Measurements from ENCODE around the gene CCNE1.
"Not testable (repeated sequence)": the region's sequence is repeated elsewhere in the genome, so short reads cannot be mapped to it uniquely, and the experiment has no call there.

Gene CCNE1

DNA sequence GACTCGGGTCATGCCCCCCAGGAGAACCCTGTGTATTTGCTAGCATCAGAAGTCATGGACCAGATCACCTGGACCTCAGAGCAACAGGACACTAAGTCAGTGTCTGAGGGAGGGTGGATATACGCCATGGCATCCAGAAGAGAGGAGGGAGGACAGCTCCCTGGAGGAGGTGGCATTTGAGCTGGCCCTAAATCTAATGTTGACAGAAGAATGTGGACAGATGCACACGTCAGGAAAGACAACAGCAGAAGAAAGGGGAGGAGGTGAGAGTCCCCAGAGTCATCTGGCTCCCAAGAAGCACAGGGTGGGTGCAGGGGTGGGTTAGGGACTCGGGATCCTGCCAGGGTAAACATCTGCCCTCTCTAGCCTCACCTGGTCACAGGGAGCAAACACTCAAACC lies 24.5 kb upstream of the CCNE1 start:
- Histone ChIP-seq H2BK15ac (ENCODE audit: low read length) (no peak overlapping the region), H3K9me3 (replicated peaks in 1 of 2; ENCODE audit: control insufficient read depth in 2 of 2, insufficient read depth in 1 of 2, low read depth in 1 of 2, low read length in 2 of 2) (no peaks in the 10 kb centered on the region), H2AK5ac (ENCODE audit: low read depth, low read length) (peak overlapping the region; percentile 81), H2BK5ac (ENCODE audit: low read length) (no peak overlapping the region), H2AFZ (ENCODE audit: low read length) (no peak overlapping the region), H3K36me3 (replicated peaks in 1 of 2; ENCODE audit: control insufficient read depth in 2 of 2, insufficient read depth in 2 of 2, low read length in 2 of 2) (no peaks in the 10 kb centered on the region), H3K14ac (ENCODE audit: low read length) (no peak overlapping the region), H3K4me1 (ENCODE audit: control insufficient read depth in 2 of 2, insufficient read depth in 1 of 2, low read depth in 1 of 2, low read length in 2 of 2) (peaks cover 0 to 2% of the 10 kb centered on the region in 2 donors), H4K8ac (ENCODE audit: low read depth, low read length) (no peak overlapping the region), H2BK120ac (ENCODE audit: low read depth, low read length) (no peak overlapping the region), H3K4ac (ENCODE audit: low read length) (no peak overlapping the region), H3K79me1 (ENCODE audit: low read depth, low read length) (no peaks in the 10 kb centered on the region), H3K9ac (ENCODE audit: low read depth, low read length, poor library complexity) (no peak overlapping the region), H2BK12ac (ENCODE audit: low read length) (no peak overlapping the region), H3K18ac (ENCODE audit: low read length) (peak overlapping the region; percentile 68), H3K4me3 (ENCODE audit: low read length in 2 of 2) (no peak overlapping the region), H3K23ac (ENCODE audit: low read depth, low read length, poor library complexity) (no peak overlapping the region), H3K4me2 (ENCODE audit: insufficient read depth, low read length, poor library complexity, severe bottlenecking) (no peak overlapping the region), H3K27ac (replicated peaks; ENCODE audit: low read length) (no peak overlapping the region), H3K27me3 (ENCODE audit: control insufficient read depth in 3 of 3, insufficient read depth in 3 of 3, low read depth in 1 of 3, low read length in 3 of 3) (no peaks in the 10 kb centered on the region), H4K91ac (ENCODE audit: low read depth, low read length, poor library complexity) (no peak overlapping the region)
- no CpG with 5 or more reads among the region's 4 CpGs for WGBS, 2 donors (ENCODE audit: extremely low coverage in 2 of 2, insufficient read length in 2 of 2, insufficient replicate concordance in 1 of 2)
- no peak for DNase-seq (ENCODE audit: low spot score)

DNA sequence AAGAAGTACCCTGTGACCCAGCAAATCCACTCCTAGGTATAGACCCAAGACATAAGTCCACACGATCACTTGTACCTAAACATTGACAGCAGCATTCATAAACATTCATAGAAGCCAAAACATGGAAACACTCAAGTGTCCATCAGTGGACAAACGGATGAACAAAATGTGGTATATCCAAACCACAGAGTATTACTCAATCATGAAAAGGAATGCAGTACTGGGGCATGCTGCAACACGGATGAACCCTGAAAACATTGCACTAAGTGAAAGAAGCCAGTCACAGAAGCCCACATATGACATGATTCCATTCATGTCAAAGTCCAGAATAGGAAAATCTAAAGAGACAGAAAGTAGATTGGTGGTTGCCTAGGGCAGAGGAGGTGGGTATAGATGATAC lies 22.8 kb upstream of the CCNE1 start:
- Histone ChIP-seq H4K8ac (ENCODE audit: low read depth, low read length) (no peak overlapping the region), H2AK5ac (ENCODE audit: low read depth, low read length) (no peak overlapping the region), H3K4me1 (ENCODE audit: control insufficient read depth in 2 of 2, insufficient read depth in 1 of 2, low read depth in 1 of 2, low read length in 2 of 2) (peaks cover 0 to 3% of the 10 kb centered on the region in 2 donors), H2BK15ac (ENCODE audit: low read length) (no peak overlapping the region), H3K27me3 (ENCODE audit: control insufficient read depth in 3 of 3, insufficient read depth in 3 of 3, low read depth in 1 of 3, low read length in 3 of 3) (no peaks in the 10 kb centered on the region), H3K27ac (replicated peaks; ENCODE audit: low read length) (no peak overlapping the region), H2BK5ac (ENCODE audit: low read length) (no peak overlapping the region), H4K91ac (ENCODE audit: low read depth, low read length, poor library complexity) (no peak overlapping the region), H3K14ac (ENCODE audit: low read length) (no peak overlapping the region), H2BK120ac (ENCODE audit: low read depth, low read length) (no peak overlapping the region), H3K9ac (ENCODE audit: low read depth, low read length, poor library complexity) (no peak overlapping the region), H3K4me3 (ENCODE audit: low read length in 2 of 2) (no peak overlapping the region), H2AFZ (ENCODE audit: low read length) (no peak overlapping the region), H3K4ac (ENCODE audit: low read length) (no peak overlapping the region), H3K23ac (ENCODE audit: low read depth, low read length, poor library complexity) (no peak overlapping the region), H3K79me1 (ENCODE audit: low read depth, low read length) (no peaks in the 10 kb centered on the region), H3K36me3 (replicated peaks in 1 of 2; ENCODE audit: control insufficient read depth in 2 of 2, insufficient read depth in 2 of 2, low read length in 2 of 2) (no peaks in the 10 kb centered on the region), H3K18ac (ENCODE audit: low read length) (no peak overlapping the region), H2BK12ac (ENCODE audit: low read length) (no peak overlapping the region), H3K4me2 (ENCODE audit: insufficient read depth, low read length, poor library complexity, severe bottlenecking) (no peak overlapping the region), H3K9me3 (replicated peaks in 1 of 2; ENCODE audit: control insufficient read depth in 2 of 2, insufficient read depth in 1 of 2, low read depth in 1 of 2, low read length in 2 of 2) (no peaks in the 10 kb centered on the region)
- no CpG with 5 or more reads among the region's 3 CpGs for WGBS, 2 donors (ENCODE audit: extremely low coverage in 2 of 2, insufficient read length in 2 of 2, insufficient replicate concordance in 1 of 2)
- no peak for DNase-seq (ENCODE audit: low spot score)

DNA sequence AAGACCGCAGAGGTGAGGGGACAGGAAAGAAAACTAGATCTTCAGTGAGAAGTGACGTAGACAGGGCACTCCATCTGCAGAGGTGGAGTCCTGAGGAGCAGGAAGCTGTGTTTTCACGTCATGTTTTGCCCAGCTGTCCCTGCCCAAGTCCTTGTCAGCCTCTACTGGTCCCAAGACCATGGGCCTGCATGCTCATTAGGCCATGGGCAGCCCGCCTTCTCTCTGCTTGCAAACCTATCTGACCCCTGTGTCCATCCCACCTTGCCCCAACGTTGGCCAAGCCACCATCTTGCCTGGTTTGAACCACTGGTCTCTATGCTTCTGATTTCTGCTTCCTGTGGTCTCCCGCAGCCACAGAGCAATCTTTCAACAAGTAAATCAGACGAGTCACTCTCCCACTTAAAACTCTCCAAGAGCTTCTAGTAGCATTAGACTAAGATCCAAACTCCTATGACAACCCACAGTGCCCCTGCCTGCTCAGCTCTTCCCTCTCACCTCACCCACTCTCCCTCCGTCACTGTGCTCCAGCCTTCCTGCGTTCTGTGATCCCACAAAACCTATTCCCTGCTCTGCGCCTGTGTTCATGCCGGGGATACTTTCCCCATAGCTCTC lies 18.6 kb upstream of the CCNE1 start:
- DNase-seq (ENCODE audit: low spot score): no peak
- no peak overlapping the region for H2BK15ac ChIP-seq (ENCODE audit: low read length)
- H2AFZ ChIP-seq (ENCODE audit: low read length): no peak overlapping the region
- H2BK12ac ChIP-seq (ENCODE audit: low read length): no peak overlapping the region
- no peak overlapping the region for H3K27ac ChIP-seq (replicated peaks; ENCODE audit: low read length)
- no peak overlapping the region for H2BK5ac ChIP-seq (ENCODE audit: low read length)
- H3K9me3 ChIP-seq (replicated peaks in 1 of 2; ENCODE audit: control insufficient read depth in 2 of 2, insufficient read depth in 1 of 2, low read depth in 1 of 2, low read length in 2 of 2): no peaks in the 10 kb centered on the region
- no peak overlapping the region for H3K4me3 ChIP-seq (ENCODE audit: low read length in 2 of 2)
- H3K23ac ChIP-seq (ENCODE audit: low read depth, low read length, poor library complexity): no peak overlapping the region
- H3K9ac ChIP-seq (ENCODE audit: low read depth, low read length, poor library complexity): no peak overlapping the region
- WGBS, 2 donors (ENCODE audit: extremely low coverage in 2 of 2, insufficient read length in 2 of 2, insufficient replicate concordance in 1 of 2): no CpG with 5 or more reads among the region's 11 CpGs
- no peak overlapping the region for H3K18ac ChIP-seq (ENCODE audit: low read length)
- H2AK5ac ChIP-seq (ENCODE audit: low read depth, low read length): no peak overlapping the region
- H3K4me2 ChIP-seq (ENCODE audit: insufficient read depth, low read length, poor library complexity, severe bottlenecking): no peak overlapping the region
- H3K4me1 ChIP-seq (ENCODE audit: control insufficient read depth in 2 of 2, insufficient read depth in 1 of 2, low read depth in 1 of 2, low read length in 2 of 2): peaks cover 0 to 3% of the 10 kb centered on the region in 2 donors
- H3K14ac ChIP-seq (ENCODE audit: low read length): no peak overlapping the region
- H3K4ac ChIP-seq (ENCODE audit: low read length): no peak overlapping the region
- no peak overlapping the region for H4K91ac ChIP-seq (ENCODE audit: low read depth, low read length, poor library complexity)
- H2BK120ac ChIP-seq (ENCODE audit: low read depth, low read length): no peak overlapping the region
- H3K79me1 ChIP-seq (ENCODE audit: low read depth, low read length): no peaks in the 10 kb centered on the region
- H3K27me3 ChIP-seq (ENCODE audit: control insufficient read depth in 3 of 3, insufficient read depth in 3 of 3, low read depth in 1 of 3, low read length in 3 of 3): no peaks in the 10 kb centered on the region
- no peak overlapping the region for H4K8ac ChIP-seq (ENCODE audit: low read depth, low read length)
- H3K36me3 ChIP-seq (replicated peaks in 1 of 2; ENCODE audit: control insufficient read depth in 2 of 2, insufficient read depth in 2 of 2, low read length in 2 of 2): no peaks in the 10 kb centered on the region

DNA sequence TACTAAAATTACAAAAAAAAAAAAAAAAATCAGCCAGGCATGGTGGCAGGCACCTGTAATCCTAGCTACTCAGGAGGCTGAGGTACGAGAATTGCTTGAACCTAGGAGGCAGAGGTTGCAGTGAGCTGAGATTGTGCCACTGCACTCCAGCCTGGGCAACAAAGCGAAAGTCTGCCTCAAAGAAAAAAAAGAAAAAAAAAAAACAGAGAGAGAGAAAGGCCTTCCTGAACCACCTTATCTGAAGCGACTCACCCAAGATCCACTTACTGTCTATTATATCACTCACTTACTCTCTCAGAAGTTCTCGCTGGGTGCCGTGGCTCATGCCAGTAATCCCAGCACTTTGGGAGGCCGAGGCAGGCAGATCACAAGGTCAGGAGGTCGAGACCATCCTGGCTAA lies 17.3 kb upstream of the CCNE1 start:
- not testable (repeated sequence) for H2BK5ac ChIP-seq (ENCODE audit: low read length); H3K27me3 ChIP-seq (ENCODE audit: control insufficient read depth in 3 of 3, insufficient read depth in 3 of 3, low read depth in 1 of 3, low read length in 3 of 3); H2BK15ac ChIP-seq (ENCODE audit: low read length); H2BK120ac ChIP-seq (ENCODE audit: low read depth, low read length); H3K79me1 ChIP-seq (ENCODE audit: low read depth, low read length); H2AK5ac ChIP-seq (ENCODE audit: low read depth, low read length); H2AFZ ChIP-seq (ENCODE audit: low read length); H3K4me3 ChIP-seq (ENCODE audit: low read length in 2 of 2); H3K4me2 ChIP-seq (ENCODE audit: insufficient read depth, low read length, poor library complexity, severe bottlenecking); H3K4ac ChIP-seq (ENCODE audit: low read length); H3K18ac ChIP-seq (ENCODE audit: low read length); DNase-seq (ENCODE audit: low spot score); H3K23ac ChIP-seq (ENCODE audit: low read depth, low read length, poor library complexity); H3K36me3 ChIP-seq (replicated peaks in 1 of 2; ENCODE audit: control insufficient read depth in 2 of 2, insufficient read depth in 2 of 2, low read length in 2 of 2); H3K27ac ChIP-seq (replicated peaks; ENCODE audit: low read length); H2BK12ac ChIP-seq (ENCODE audit: low read length); H3K4me1 ChIP-seq (ENCODE audit: control insufficient read depth in 2 of 2, insufficient read depth in 1 of 2, low read depth in 1 of 2, low read length in 2 of 2); H3K9ac ChIP-seq (ENCODE audit: low read depth, low read length, poor library complexity); H3K9me3 ChIP-seq (replicated peaks in 1 of 2; ENCODE audit: control insufficient read depth in 2 of 2, insufficient read depth in 1 of 2, low read depth in 1 of 2, low read length in 2 of 2); H4K8ac ChIP-seq (ENCODE audit: low read depth, low read length); H4K91ac ChIP-seq (ENCODE audit: low read depth, low read length, poor library complexity); H3K14ac ChIP-seq (ENCODE audit: low read length)
- no CpG with 5 or more reads among the region's 7 CpGs for WGBS, 2 donors (ENCODE audit: extremely low coverage in 2 of 2, insufficient read length in 2 of 2, insufficient replicate concordance in 1 of 2)
